ENCODE data around the gene PPP1R12B.
"Not testable (repeated sequence)": the region's sequence is repeated elsewhere in the genome, so short reads cannot be mapped to it uniquely, and the experiment has no call there.

The PPP1R12B gene

GRCh38 chr1:202543537-202543936, 195.0 kb downstream of the PPP1R12B start:
- H3K27ac ChIP-seq (ENCODE audit: insufficient read depth, low read depth, low read length, poor library complexity, severe bottlenecking) = not testable (repeated sequence)

GRCh38 chr1:202544766-202545449, 196.4 kb downstream of the PPP1R12B start:
- not testable (repeated sequence) for H3K9me3 ChIP-seq (ENCODE audit: control insufficient read depth, low read length); H3K36me3 ChIP-seq (ENCODE audit: control insufficient read depth, insufficient read depth, low read length); H3K27ac ChIP-seq (ENCODE audit: insufficient read depth, low read depth, low read length, poor library complexity, severe bottlenecking); H3K4me1 ChIP-seq (ENCODE audit: control insufficient read depth, insufficient read depth, low read length); H3K4me3 ChIP-seq (ENCODE audit: insufficient read depth, low read depth, low read length); H3K27me3 ChIP-seq (ENCODE audit: control insufficient read depth, insufficient read depth, low read length, poor library complexity, severe bottlenecking)
- WGBS, 2 experiments = 93 to 97% methylated on average over 6 of the region's 6 CpGs

More at GRCh38 chr1:202543537-202543936, 195.0 kb downstream of the PPP1R12B start:
- not testable (repeated sequence) for H3K36me3 ChIP-seq (ENCODE audit: control insufficient read depth, insufficient read depth, low read length); H3K4me1 ChIP-seq (ENCODE audit: control insufficient read depth, insufficient read depth, low read length); H3K27me3 ChIP-seq (ENCODE audit: control insufficient read depth, insufficient read depth, low read length, poor library complexity, severe bottlenecking); H3K4me3 ChIP-seq (ENCODE audit: insufficient read depth, low read depth, low read length); H3K9me3 ChIP-seq (ENCODE audit: control insufficient read depth, low read length)
- 95 to 96% methylated on average over 11 of the region's 11 CpGs for WGBS, 2 experiments

GRCh38 chr1:202545647-202546303, 197.3 kb downstream of the PPP1R12B start:
- not testable (repeated sequence) for H3K4me1 ChIP-seq (ENCODE audit: control insufficient read depth, insufficient read depth, low read length); H3K27ac ChIP-seq (ENCODE audit: insufficient read depth, low read depth, low read length, poor library complexity, severe bottlenecking); H3K9me3 ChIP-seq (ENCODE audit: control insufficient read depth, low read length); H3K27me3 ChIP-seq (ENCODE audit: control insufficient read depth, insufficient read depth, low read length, poor library complexity, severe bottlenecking); H3K4me3 ChIP-seq (ENCODE audit: insufficient read depth, low read depth, low read length); H3K36me3 ChIP-seq (ENCODE audit: control insufficient read depth, insufficient read depth, low read length)
- WGBS, 2 experiments = 93 to 94% methylated on average over 3 of the region's 3 CpGs

- not testable (repeated sequence) for H3K27ac ChIP-seq (ENCODE audit: insufficient read depth, low read depth, low read length, poor library complexity, severe bottlenecking); H3K4me1 ChIP-seq (ENCODE audit: control insufficient read depth, insufficient read depth, low read length); H3K9me3 ChIP-seq (ENCODE audit: control insufficient read depth, low read length); H3K27me3 ChIP-seq (ENCODE audit: control insufficient read depth, insufficient read depth, low read length, poor library complexity, severe bottlenecking); H3K36me3 ChIP-seq (ENCODE audit: control insufficient read depth, insufficient read depth, low read length); H3K4me3 ChIP-seq (ENCODE audit: insufficient read depth, low read depth, low read length)
- WGBS, 2 experiments = 92 to 95% methylated on average over 3 of the region's 3 CpGs
These were observed 197.9 kb downstream of the PPP1R12B start for GRCh38 chr1:202546377-202546776.

- H3K36me3 ChIP-seq (ENCODE audit: control insufficient read depth, insufficient read depth, low read length); H3K9me3 ChIP-seq (ENCODE audit: control insufficient read depth, low read length); H3K27ac ChIP-seq (ENCODE audit: insufficient read depth, low read depth, low read length, poor library complexity, severe bottlenecking); H3K4me1 ChIP-seq (ENCODE audit: control insufficient read depth, insufficient read depth, low read length); H3K4me3 ChIP-seq (ENCODE audit: insufficient read depth, low read depth, low read length); H3K27me3 ChIP-seq (ENCODE audit: control insufficient read depth, insufficient read depth, low read length, poor library complexity, severe bottlenecking): not testable (repeated sequence)
- 85 to 88% methylated on average over 2 to 3 of the region's 3 CpGs for WGBS, 2 experiments
These were observed 198.3 kb downstream of the PPP1R12B start for GRCh38 chr1:202546796-202547195.

- Histone ChIP-seq H3K4me3 (ENCODE audit: insufficient read depth, low read depth, low read length) (no peak overlapping the region), H3K27ac (ENCODE audit: insufficient read depth, low read depth, low read length, poor library complexity, severe bottlenecking) (no peak overlapping the region), H3K4me1 (ENCODE audit: control insufficient read depth, insufficient read depth, low read length) (no peaks in the 10 kb centered on the region), H3K36me3 (ENCODE audit: control insufficient read depth, insufficient read depth, low read length) (no peaks in the 10 kb centered on the region), H3K27me3 (ENCODE audit: control insufficient read depth, insufficient read depth, low read length, poor library complexity, severe bottlenecking) (no peaks in the 10 kb centered on the region), H3K9me3 (ENCODE audit: control insufficient read depth, low read length) (no peaks in the 10 kb centered on the region)
These were observed 198.7 kb downstream of the PPP1R12B start for GRCh38 chr1:202547215-202547614.

- not testable (repeated sequence) for H3K27ac ChIP-seq (ENCODE audit: insufficient read depth, low read depth, low read length, poor library complexity, severe bottlenecking); H3K4me1 ChIP-seq (ENCODE audit: control insufficient read depth, insufficient read depth, low read length); H3K9me3 ChIP-seq (ENCODE audit: control insufficient read depth, low read length); H3K27me3 ChIP-seq (ENCODE audit: control insufficient read depth, insufficient read depth, low read length, poor library complexity, severe bottlenecking); H3K4me3 ChIP-seq (ENCODE audit: insufficient read depth, low read depth, low read length); H3K36me3 ChIP-seq (ENCODE audit: control insufficient read depth, insufficient read depth, low read length)
- 100% methylated on average over 1 of the region's 1 CpG for WGBS, 2 experiments
These were observed 201.6 kb downstream of the PPP1R12B start for GRCh38 chr1:202550088-202550487.

GRCh38 chr1:202551683-202552082, 203.2 kb downstream of the PPP1R12B start:
- H3K9me3 ChIP-seq (ENCODE audit: control insufficient read depth, low read length) = no peaks in the 10 kb centered on the region
- no peak overlapping the region for H3K27ac ChIP-seq (ENCODE audit: insufficient read depth, low read depth, low read length, poor library complexity, severe bottlenecking)
- H3K27me3 ChIP-seq (ENCODE audit: control insufficient read depth, insufficient read depth, low read length, poor library complexity, severe bottlenecking) = no peaks in the 10 kb centered on the region
- no peak overlapping the region for H3K4me3 ChIP-seq (ENCODE audit: insufficient read depth, low read depth, low read length)
- no peaks in the 10 kb centered on the region for H3K4me1 ChIP-seq (ENCODE audit: control insufficient read depth, insufficient read depth, low read length)
- WGBS, 2 experiments = 95 to 96% methylated on average over 3 of the region's 3 CpGs
- H3K36me3 ChIP-seq (ENCODE audit: control insufficient read depth, insufficient read depth, low read length) = no peaks in the 10 kb centered on the region

GRCh38 chr1:202552615-202553014, 204.1 kb downstream of the PPP1R12B start:
- not testable (repeated sequence) for H3K4me3 ChIP-seq (ENCODE audit: insufficient read depth, low read depth, low read length); H3K36me3 ChIP-seq (ENCODE audit: control insufficient read depth, insufficient read depth, low read length); H3K9me3 ChIP-seq (ENCODE audit: control insufficient read depth, low read length); H3K27ac ChIP-seq (ENCODE audit: insufficient read depth, low read depth, low read length, poor library complexity, severe bottlenecking); H3K4me1 ChIP-seq (ENCODE audit: control insufficient read depth, insufficient read depth, low read length); H3K27me3 ChIP-seq (ENCODE audit: control insufficient read depth, insufficient read depth, low read length, poor library complexity, severe bottlenecking)

GRCh38 chr1:202553078-202553477, 204.6 kb downstream of the PPP1R12B start:
- 92% methylated on average over 1 of the region's 1 CpG; no CpG with 5 or more reads in 1 of the 2 experiments for WGBS, 2 experiments
- H3K27ac ChIP-seq (ENCODE audit: insufficient read depth, low read depth, low read length, poor library complexity, severe bottlenecking); H3K27me3 ChIP-seq (ENCODE audit: control insufficient read depth, insufficient read depth, low read length, poor library complexity, severe bottlenecking); H3K4me1 ChIP-seq (ENCODE audit: control insufficient read depth, insufficient read depth, low read length); H3K4me3 ChIP-seq (ENCODE audit: insufficient read depth, low read depth, low read length); H3K36me3 ChIP-seq (ENCODE audit: control insufficient read depth, insufficient read depth, low read length); H3K9me3 ChIP-seq (ENCODE audit: control insufficient read depth, low read length): not testable (repeated sequence)

Data from ectodermal cell (in vitro differentiated cells).